ENCODE results near the gene CDC45.

DNA sequence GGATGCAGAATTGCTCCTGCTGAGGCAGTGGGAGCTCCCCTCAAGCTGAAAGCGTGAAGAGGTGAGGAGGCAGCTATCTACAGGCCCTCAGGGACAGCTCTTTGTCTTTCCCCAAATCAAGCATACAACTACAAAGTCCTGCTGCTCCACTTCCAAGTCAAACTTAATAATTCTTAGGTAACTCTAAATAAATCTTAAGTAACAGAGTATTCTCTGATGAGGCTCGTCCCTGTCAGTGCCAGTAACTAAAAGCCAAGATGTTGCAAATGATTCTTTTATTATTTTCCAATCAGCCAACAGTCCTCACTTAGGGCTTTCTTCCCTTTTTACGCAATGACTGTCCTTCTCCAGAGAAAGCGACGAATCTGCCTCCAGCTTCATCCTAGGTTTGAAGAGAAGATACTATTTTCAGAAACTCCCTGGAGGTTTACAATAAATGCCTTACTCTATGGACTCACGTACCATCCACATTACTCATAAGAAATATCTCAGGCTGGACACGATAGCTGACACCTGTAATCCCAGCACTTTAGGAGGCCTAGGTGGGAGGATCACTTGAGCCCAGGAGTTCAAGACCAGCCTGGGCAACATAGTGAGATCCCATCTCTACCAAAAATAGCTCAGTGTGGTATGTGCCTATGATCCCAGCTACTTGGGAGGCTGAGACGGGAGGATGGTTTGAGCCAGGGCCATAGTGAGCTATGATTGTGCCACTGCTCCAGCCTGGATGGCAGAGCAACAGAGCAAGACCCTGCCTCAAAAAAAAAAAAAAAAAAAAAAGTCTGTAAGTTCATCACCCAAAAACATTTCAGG lies 29.2 kb upstream of the CDC45 start:
- TF ChIP-seq POLR2A (IDR thresholded peaks at IDR 0.05) = no peak
- TF ChIP-seq, protein P1, sequence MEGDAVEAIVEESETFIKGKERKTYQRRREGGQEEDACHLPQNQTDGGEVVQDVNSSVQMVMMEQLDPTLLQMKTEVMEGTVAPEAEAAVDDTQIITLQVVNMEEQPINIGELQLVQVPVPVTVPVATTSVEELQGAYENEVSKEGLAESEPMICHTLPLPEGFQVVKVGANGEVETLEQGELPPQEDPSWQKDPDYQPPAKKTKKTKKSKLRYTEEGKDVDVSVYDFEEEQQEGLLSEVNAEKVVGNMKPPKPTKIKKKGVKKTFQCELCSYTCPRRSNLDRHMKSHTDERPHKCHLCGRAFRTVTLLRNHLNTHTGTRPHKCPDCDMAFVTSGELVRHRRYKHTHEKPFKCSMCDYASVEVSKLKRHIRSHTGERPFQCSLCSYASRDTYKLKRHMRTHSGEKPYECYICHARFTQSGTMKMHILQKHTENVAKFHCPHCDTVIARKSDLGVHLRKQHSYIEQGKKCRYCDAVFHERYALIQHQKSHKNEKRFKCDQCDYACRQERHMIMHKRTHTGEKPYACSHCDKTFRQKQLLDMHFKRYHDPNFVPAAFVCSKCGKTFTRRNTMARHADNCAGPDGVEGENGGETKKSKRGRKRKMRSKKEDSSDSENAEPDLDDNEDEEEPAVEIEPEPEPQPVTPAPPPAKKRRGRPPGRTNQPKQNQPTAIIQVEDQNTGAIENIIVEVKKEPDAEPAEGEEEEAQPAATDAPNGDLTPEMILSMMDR (IDR thresholded peaks at IDR 0.05) = no peak
